Activated naive CD8-positive, alpha-beta T cell treated with anti-CD3 and anti-CD28 coated beads for 36 hours (primary cell): ENCODE measurements around the gene CTNNBIP1. TPM values are rescaled to one million over a fixed set of nuclear protein-coding genes. Genes with fewer than 3 reads are reported as not detected.
"Not testable (repeated sequence)": the region's sequence is repeated elsewhere in the genome, so short reads cannot be mapped to it uniquely, and the experiment has no call there.

Source experiments
- DNase-seq: peaks from one replicate; pipeline ENCODE4 v3.0.0; 2021
- H3K27ac Mint-ChIP-seq: one replicate; pipeline ENCODE4 v1.8.0; 2022; ENCODE audit warnings: mild to moderate bottlenecking, moderate library complexity, mixed read lengths
- H3K27me3 Mint-ChIP-seq: one replicate; pipeline ENCODE4 v1.8.0; 2022; ENCODE audit warnings: mild to moderate bottlenecking, mixed read lengths
- H3K36me3 Mint-ChIP-seq: one replicate; pipeline ENCODE4 v1.8.0; 2021; ENCODE audit warnings: mild to moderate bottlenecking, mixed read lengths
- H3K4me1 Mint-ChIP-seq: one replicate; pipeline ENCODE4 v1.8.0; 2021; ENCODE audit warnings: mixed read lengths
- H3K4me3 Mint-ChIP-seq: one replicate; pipeline ENCODE4 v1.8.0; 2022; ENCODE audit warnings: mild to moderate bottlenecking, moderate library complexity, mixed read lengths
- H3K9me3 Mint-ChIP-seq: one replicate; pipeline ENCODE4 v1.8.0; 2022; ENCODE audit warnings: mixed read lengths
- total RNA-seq, 2 experiments: library from RNA; stranded (reverse); gene quantifications; one replicate each; pipeline ENCODE4 v1.2.3, GENCODE V29; 2021

CTNNBIP1 gene
- total RNA-seq = 1 to 10 TPM; 8.0 to 8.6 TPM

GRCh38 chr1:9910076-9910422 lies at the start of gene CTNNBIP1:
TSS of gene CTNNBIP1 (minus strand) at chr1:9910269. CDS start at chr1:9872064, 38,205 bp downstream.
- no peaks in the 10 kb centered on the region for H3K27me3 Mint-ChIP-seq
- H3K4me1 Mint-ChIP-seq = peaks cover 21% of the 10 kb centered on the region
- peak within 1 kb of the TSS; percentile 94 for H3K27ac Mint-ChIP-seq
- no peaks in the 10 kb centered on the region for H3K9me3 Mint-ChIP-seq
- DNase-seq = no peak
- peak within 1 kb of the TSS; percentile 92 for H3K4me3 Mint-ChIP-seq
- no peaks in the 10 kb centered on the region for H3K36me3 Mint-ChIP-seq

- H3K27me3 Mint-ChIP-seq = no peaks in the 10 kb centered on the region
- no peaks in the 10 kb centered on the region for H3K4me1 Mint-ChIP-seq
- H3K36me3 Mint-ChIP-seq = no peaks in the 10 kb centered on the region
- DNase-seq = no peak
- no peak overlapping the region for H3K4me3 Mint-ChIP-seq
- no peaks in the 10 kb centered on the region for H3K9me3 Mint-ChIP-seq
- H3K27ac Mint-ChIP-seq = no peak overlapping the region
Measured at GRCh38 chr1:9957726-9958125, 47.7 kb upstream of the CTNNBIP1 start.

- Mint-ChIP-seq H3K4me3 (no peak overlapping the region), H3K9me3 (no peaks in the 10 kb centered on the region), H3K36me3 (peaks cover 7% of the 10 kb centered on the region), H3K4me1 (peaks cover 14% of the 10 kb centered on the region), H3K27ac (no peak overlapping the region), H3K27me3 (no peaks in the 10 kb centered on the region)
- DNase-seq = no peak
Measured at GRCh38 chr1:9946315-9946714, 36.2 kb upstream of the CTNNBIP1 start.

- no peaks in the 10 kb centered on the region for H3K9me3 Mint-ChIP-seq
- DNase-seq = peak; percentile 96
- H3K36me3 Mint-ChIP-seq = peaks cover 12% of the 10 kb centered on the region
- H3K4me1 Mint-ChIP-seq = peaks cover 19% of the 10 kb centered on the region
- H3K4me3 Mint-ChIP-seq = peak within 1 kb of the TSS; percentile 99
- peak within 1 kb of the TSS; percentile 97 for H3K27ac Mint-ChIP-seq
- no peaks in the 10 kb centered on the region for H3K27me3 Mint-ChIP-seq
Measured at GRCh38 chr1:9942939-9943788, 33.1 kb upstream of the CTNNBIP1 start, which contains the start of the genes LZIC and NMNAT1. TSS of gene LZIC (minus strand) at chr1:9943391. CDS start at chr1:9936619, 6,772 bp downstream. TSS of gene NMNAT1 (plus strand) at chr1:9943475. CDS start at chr1:9972074, 28,599 bp downstream.

GRCh38 chr1:9942399-9942938 lies 32.4 kb upstream of the CTNNBIP1 start:
- H3K4me3 Mint-ChIP-seq = peak overlapping the region; percentile 99
- peaks cover 22% of the 10 kb centered on the region for H3K4me1 Mint-ChIP-seq
- peak; percentile 23 for DNase-seq
- H3K27me3 Mint-ChIP-seq = no peaks in the 10 kb centered on the region
- peaks cover 12% of the 10 kb centered on the region for H3K36me3 Mint-ChIP-seq
- H3K27ac Mint-ChIP-seq = peak overlapping the region; percentile 97
- no peaks in the 10 kb centered on the region for H3K9me3 Mint-ChIP-seq

GRCh38 chr1:9929431-9930385 lies 19.6 kb upstream of the CTNNBIP1 start:
- H3K9me3 Mint-ChIP-seq = no peaks in the 10 kb centered on the region
- H3K4me3 Mint-ChIP-seq = no peak overlapping the region
- H3K36me3 Mint-ChIP-seq = peaks cover 9% of the 10 kb centered on the region
- H3K4me1 Mint-ChIP-seq = peaks cover 4% of the 10 kb centered on the region
- no peaks in the 10 kb centered on the region for H3K27me3 Mint-ChIP-seq
- no peak overlapping the region for H3K27ac Mint-ChIP-seq
- DNase-seq = no peak

GRCh38 chr1:9927259-9927658 lies 17.2 kb upstream of the CTNNBIP1 start:
- no peaks in the 10 kb centered on the region for H3K9me3 Mint-ChIP-seq
- peaks cover 4% of the 10 kb centered on the region for H3K4me1 Mint-ChIP-seq
- H3K36me3 Mint-ChIP-seq = peaks cover 4% of the 10 kb centered on the region
- no peak overlapping the region for H3K27ac Mint-ChIP-seq
- H3K4me3 Mint-ChIP-seq = no peak overlapping the region
- no peak for DNase-seq
- no peaks in the 10 kb centered on the region for H3K27me3 Mint-ChIP-seq

- no peak for DNase-seq
- no peaks in the 10 kb centered on the region for H3K9me3 Mint-ChIP-seq
- H3K27ac Mint-ChIP-seq = no peak overlapping the region
- no peaks in the 10 kb centered on the region for H3K36me3 Mint-ChIP-seq
- no peak overlapping the region for H3K4me3 Mint-ChIP-seq
- H3K4me1 Mint-ChIP-seq = peaks cover 6% of the 10 kb centered on the region
- H3K27me3 Mint-ChIP-seq = no peaks in the 10 kb centered on the region
Measured at GRCh38 chr1:9922342-9922741, 12.3 kb upstream of the CTNNBIP1 start.

GRCh38 chr1:9920606-9921005 lies 10.5 kb upstream of the CTNNBIP1 start:
- DNase-seq = no peak
- Mint-ChIP-seq H3K27ac (no peak overlapping the region), H3K9me3 (no peaks in the 10 kb centered on the region), H3K4me3 (no peak overlapping the region), H3K4me1 (peaks cover 2% of the 10 kb centered on the region), H3K36me3 (no peaks in the 10 kb centered on the region), H3K27me3 (no peaks in the 10 kb centered on the region)

- H3K4me1 Mint-ChIP-seq = peaks cover 2% of the 10 kb centered on the region
- no peak overlapping the region for H3K27ac Mint-ChIP-seq
- no peaks in the 10 kb centered on the region for H3K9me3 Mint-ChIP-seq
- no peaks in the 10 kb centered on the region for H3K27me3 Mint-ChIP-seq
- H3K4me3 Mint-ChIP-seq = no peak overlapping the region
- no peak for DNase-seq
- no peaks in the 10 kb centered on the region for H3K36me3 Mint-ChIP-seq
Measured at GRCh38 chr1:9917901-9918300, 7.8 kb upstream of the CTNNBIP1 start.

- H3K4me1 Mint-ChIP-seq, DNase-seq, H3K27ac Mint-ChIP-seq, H3K4me3 Mint-ChIP-seq, H3K36me3 Mint-ChIP-seq, H3K9me3 Mint-ChIP-seq, H3K27me3 Mint-ChIP-seq: not testable (repeated sequence)
Measured at GRCh38 chr1:9917495-9917894, 7.4 kb upstream of the CTNNBIP1 start.

GRCh38 chr1:9916452-9916851 lies 6.4 kb upstream of the CTNNBIP1 start:
- Mint-ChIP-seq H3K36me3 (no peaks in the 10 kb centered on the region), H3K9me3 (no peaks in the 10 kb centered on the region), H3K4me1 (peaks cover 6% of the 10 kb centered on the region), H3K4me3 (no peak overlapping the region), H3K27ac (no peak overlapping the region), H3K27me3 (no peaks in the 10 kb centered on the region)
- DNase-seq = no peak

GRCh38 chr1:9914610-9914937 lies 4.5 kb upstream of the CTNNBIP1 start:
- H3K4me3 Mint-ChIP-seq = no peak overlapping the region
- no peak for DNase-seq
- no peak overlapping the region for H3K27ac Mint-ChIP-seq
- no peaks in the 10 kb centered on the region for H3K36me3 Mint-ChIP-seq
- no peaks in the 10 kb centered on the region for H3K27me3 Mint-ChIP-seq
- peaks cover 9% of the 10 kb centered on the region for H3K4me1 Mint-ChIP-seq
- no peaks in the 10 kb centered on the region for H3K9me3 Mint-ChIP-seq

- H3K27ac Mint-ChIP-seq = no peak overlapping the region
- H3K4me1 Mint-ChIP-seq = peaks cover 18% of the 10 kb centered on the region
- DNase-seq = no peak
- no peaks in the 10 kb centered on the region for H3K9me3 Mint-ChIP-seq
- H3K4me3 Mint-ChIP-seq = peak overlapping the region; percentile 5
- H3K36me3 Mint-ChIP-seq = no peaks in the 10 kb centered on the region
- no peaks in the 10 kb centered on the region for H3K27me3 Mint-ChIP-seq
Measured at GRCh38 chr1:9912264-9912936, 2.3 kb upstream of the CTNNBIP1 start.
